OCI-LY3 (cell line): Measurements from ENCODE around the gene CEBPG.

Experiments used
- H2AFZ ChIP-seq: fragments of 200-600, 300-600 bp; shearing (Covaris generic); 2 replicates; pipeline ENCODE4 v1.6.0; 2014; ENCODE audit warnings: antibody characterized with exemption, low read depth, low read length
- H3K27ac ChIP-seq: fragments of 200-600, 300-600 bp; sonication (generic); 2 replicates; pipeline ENCODE4 v1.5.1; 2014; ENCODE audit warnings: mild to moderate bottlenecking, low read length, moderate library complexity, mixed read lengths
- H3K27me3 ChIP-seq: fragments of 200-600, 300-600 bp; sonication (generic); 2 replicates; pipeline ENCODE4 v1.6.1; 2014; ENCODE audit warnings: low read depth, low read length, mixed read lengths
- H3K36me3 ChIP-seq: fragments of 200-600, 300-600 bp; sonication (generic); replicated peaks from 2 replicates; pipeline ENCODE3; 2014; ENCODE audit warnings: low read depth, low read length, mixed read lengths
- H3K4me1 ChIP-seq: fragments of 300-600, 200-600 bp; sonication (generic); 2 replicates; pipeline ENCODE4 v1.6.1; 2014; ENCODE audit warnings: low read length, mixed read lengths
- H3K4me2 ChIP-seq: fragments of 200-600, 300-600 bp; sonication (generic); 2 replicates; pipeline ENCODE4 v1.6.1; 2014; ENCODE audit warnings: low read length, mixed read lengths
- H3K4me3 ChIP-seq: fragments of 300-600, 200-600 bp; sonication (generic); 2 replicates; pipeline ENCODE4 v1.5.1; 2014; ENCODE audit warnings: antibody characterized with exemption, mild to moderate bottlenecking, low read length, moderate library complexity
- H3K79me2 ChIP-seq: fragments of 300-600, 200-600 bp; shearing (Covaris generic); 2 replicates; pipeline ENCODE4 v1.6.1; 2014; ENCODE audit warnings: mild to moderate bottlenecking, low read length, mixed read lengths
- H3K9ac ChIP-seq: fragments of 300-600, 200-600 bp; shearing (Covaris generic); 2 replicates; pipeline ENCODE4 v1.6.0; 2014; ENCODE audit warnings: mild to moderate bottlenecking, low read length, moderate library complexity
- H3K9me3 ChIP-seq: fragments of 200-600, 300-600 bp; shearing (Covaris generic); 2 replicates; pipeline ENCODE4 v1.6.1; 2014; ENCODE audit warnings: low read length, mixed read lengths; ENCODE audit not compliant: insufficient read depth
- H4K20me1 ChIP-seq: fragments of 200-600, 300-600 bp; sonication (generic); 2 replicates; pipeline ENCODE4 v1.6.1; 2016; ENCODE audit warnings: low read length, mixed read lengths; ENCODE audit not compliant: insufficient read depth
- EZH2phosphoT487 ChIP-seq: fragments of 200-600 bp; shearing (Covaris generic); IDR thresholded peaks from 2 replicates; pipeline ENCODE4 v1.6.1; 2018; ENCODE audit warnings: antibody characterized with exemption, mixed run types, low read depth
- TF ChIP-seq, protein P1 (sequence below): fragments of 200-600, 300-600 bp; sonication (generic); IDR thresholded peaks from 2 replicates; pipeline ENCODE4 v1.5.1; 2014; ENCODE audit warnings: antibody characterized with exemption, low read length, low read depth

The CEBPG gene

DNA sequence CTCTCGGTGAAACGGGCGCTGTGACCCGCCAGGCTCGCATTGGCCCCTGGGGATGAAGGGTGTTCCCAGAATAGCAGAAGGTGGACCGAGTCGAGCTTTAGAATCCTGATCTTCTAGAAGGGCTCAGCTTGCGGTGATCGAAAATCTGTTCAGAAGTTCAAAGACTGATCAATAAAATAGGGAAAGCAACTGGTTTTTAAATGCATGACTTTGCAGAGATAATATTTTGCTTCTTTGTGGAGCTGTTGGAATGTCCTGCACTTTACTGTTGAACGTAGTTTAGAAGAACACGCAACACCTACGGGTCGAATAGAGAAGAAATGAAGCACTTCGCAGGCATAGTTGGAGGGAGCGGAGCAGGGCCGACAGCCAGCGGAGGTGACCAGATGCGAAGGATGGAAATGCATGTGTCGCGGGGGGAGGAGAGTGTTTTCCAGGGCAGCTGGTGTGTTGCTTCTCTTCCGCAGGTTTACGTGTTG is 766 bp downstream of the CEBPG start:
- TF ChIP-seq, protein P1, sequence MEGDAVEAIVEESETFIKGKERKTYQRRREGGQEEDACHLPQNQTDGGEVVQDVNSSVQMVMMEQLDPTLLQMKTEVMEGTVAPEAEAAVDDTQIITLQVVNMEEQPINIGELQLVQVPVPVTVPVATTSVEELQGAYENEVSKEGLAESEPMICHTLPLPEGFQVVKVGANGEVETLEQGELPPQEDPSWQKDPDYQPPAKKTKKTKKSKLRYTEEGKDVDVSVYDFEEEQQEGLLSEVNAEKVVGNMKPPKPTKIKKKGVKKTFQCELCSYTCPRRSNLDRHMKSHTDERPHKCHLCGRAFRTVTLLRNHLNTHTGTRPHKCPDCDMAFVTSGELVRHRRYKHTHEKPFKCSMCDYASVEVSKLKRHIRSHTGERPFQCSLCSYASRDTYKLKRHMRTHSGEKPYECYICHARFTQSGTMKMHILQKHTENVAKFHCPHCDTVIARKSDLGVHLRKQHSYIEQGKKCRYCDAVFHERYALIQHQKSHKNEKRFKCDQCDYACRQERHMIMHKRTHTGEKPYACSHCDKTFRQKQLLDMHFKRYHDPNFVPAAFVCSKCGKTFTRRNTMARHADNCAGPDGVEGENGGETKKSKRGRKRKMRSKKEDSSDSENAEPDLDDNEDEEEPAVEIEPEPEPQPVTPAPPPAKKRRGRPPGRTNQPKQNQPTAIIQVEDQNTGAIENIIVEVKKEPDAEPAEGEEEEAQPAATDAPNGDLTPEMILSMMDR, result 0 out of 2 replicates have a peak, but pooled peaks have one; percentile 2
- TF ChIP-seq EZH2phosphoT487, result no peak
- Histone ChIP-seq H3K4me2 (peak overlapping the region; percentile 94), H3K36me3 (peaks cover 25% of the 10 kb centered on the region), H2AFZ (no peak overlapping the region), H3K27ac (peak overlapping the region; percentile 86), H3K79me2 (peaks cover 57% of the 10 kb centered on the region), H3K4me1 (peaks cover 24% of the 10 kb centered on the region), H3K27me3 (no peaks in the 10 kb centered on the region), H3K4me3 (peak overlapping the region; percentile 98), H3K9me3 (no peaks in the 10 kb centered on the region), H4K20me1 (peaks cover 51% of the 10 kb centered on the region), H3K9ac (peak overlapping the region; percentile 96)

DNA sequence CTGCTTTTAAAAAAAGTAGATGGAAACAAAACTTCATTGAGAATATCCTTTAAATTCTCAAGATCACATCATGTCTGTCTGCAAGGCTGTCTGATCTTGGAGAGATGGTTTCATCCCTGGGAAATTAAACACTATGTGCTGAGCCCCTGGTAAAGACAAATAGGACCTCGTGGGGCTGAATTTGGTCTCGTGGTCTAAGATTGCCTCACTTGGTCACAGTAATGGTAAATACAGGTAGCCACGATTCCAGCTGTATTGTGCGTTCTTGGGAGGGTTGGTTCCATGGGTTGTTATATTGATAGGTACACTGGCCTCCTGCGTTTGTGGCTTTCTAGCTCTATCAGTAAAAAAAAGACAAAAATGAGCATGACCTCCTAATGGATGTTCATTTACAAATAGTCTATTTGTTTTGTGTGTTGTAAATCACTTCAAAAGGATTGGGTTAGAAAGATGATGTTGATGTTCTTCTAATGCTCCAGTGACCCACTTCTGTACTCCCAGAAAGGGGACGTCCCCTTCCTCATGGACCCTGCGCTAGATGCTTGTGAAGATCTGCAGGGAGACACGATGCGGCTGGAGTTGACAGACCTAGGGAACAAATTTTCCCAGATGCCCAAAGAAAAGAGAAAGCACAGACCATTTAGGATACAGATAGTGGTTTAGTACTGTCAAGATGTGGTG is 1.8 kb downstream of the CEBPG start:
- H3K4me1 ChIP-seq, result peaks cover 24% of the 10 kb centered on the region
- peaks cover 35% of the 10 kb centered on the region for H3K36me3 ChIP-seq
- peak overlapping the region; percentile 96 for H3K9ac ChIP-seq
- H3K27ac ChIP-seq, result no peak overlapping the region
- TF ChIP-seq EZH2phosphoT487, result no peak
- TF ChIP-seq, protein P1, result no peak
- peak overlapping the region; percentile 94 for H3K4me2 ChIP-seq
- H2AFZ ChIP-seq, result no peak overlapping the region
- no peaks in the 10 kb centered on the region for H3K27me3 ChIP-seq
- H3K4me3 ChIP-seq, result peak overlapping the region; percentile 98
- H3K9me3 ChIP-seq, result no peaks in the 10 kb centered on the region
- peaks cover 62% of the 10 kb centered on the region for H4K20me1 ChIP-seq
- H3K79me2 ChIP-seq, result peaks cover 67% of the 10 kb centered on the region

GRCh38 chr19:33375837-33376159 is 2.3 kb downstream of the CEBPG start:
- Histone ChIP-seq H4K20me1 (peaks cover 67% of the 10 kb centered on the region), H3K4me2 (peak overlapping the region; percentile 94; the same call in 1 of the 2 replicates), H2AFZ (no peak overlapping the region), H3K4me3 (no peak overlapping the region), H3K9ac (no peak overlapping the region), H3K36me3 (peaks cover 40% of the 10 kb centered on the region), H3K4me1 (peaks cover 24% of the 10 kb centered on the region), H3K27ac (no peak overlapping the region), H3K79me2 (peaks cover 72% of the 10 kb centered on the region), H3K9me3 (no peaks in the 10 kb centered on the region), H3K27me3 (no peaks in the 10 kb centered on the region)
- TF ChIP-seq, protein P1, result no peak
- TF ChIP-seq EZH2phosphoT487, result no peak

DNA sequence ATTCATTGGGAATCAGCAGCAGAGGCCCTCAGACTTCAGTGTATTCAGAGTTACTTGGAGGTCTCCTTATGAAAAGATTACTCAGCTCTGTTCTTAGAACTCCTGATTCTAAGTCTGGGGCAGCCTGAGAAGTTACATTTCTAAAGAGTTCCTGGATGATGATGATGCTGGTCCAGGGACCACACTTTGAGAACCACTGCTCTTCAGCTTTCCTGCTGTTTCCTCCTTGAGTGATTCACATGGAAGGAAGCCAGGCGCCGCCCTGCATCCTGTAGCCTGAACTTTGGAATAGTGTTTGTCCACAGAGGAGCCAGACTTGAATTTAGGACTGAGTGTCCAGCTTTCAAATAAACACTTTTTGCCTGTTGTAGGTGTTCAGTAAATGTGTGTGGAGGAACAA is 2.9 kb downstream of the CEBPG start:
- no peak overlapping the region for H3K4me2 ChIP-seq
- H2AFZ ChIP-seq, result no peak overlapping the region
- no peak overlapping the region for H3K27ac ChIP-seq
- H4K20me1 ChIP-seq, result peaks cover 73% of the 10 kb centered on the region
- H3K4me3 ChIP-seq, result no peak overlapping the region
- TF ChIP-seq EZH2phosphoT487, result no peak
- TF ChIP-seq, protein P1, result no peak
- no peak overlapping the region for H3K9ac ChIP-seq
- no peaks in the 10 kb centered on the region for H3K27me3 ChIP-seq
- peaks cover 79% of the 10 kb centered on the region for H3K79me2 ChIP-seq
- peaks cover 46% of the 10 kb centered on the region for H3K36me3 ChIP-seq
- H3K9me3 ChIP-seq, result no peaks in the 10 kb centered on the region
- H3K4me1 ChIP-seq, result peaks cover 24% of the 10 kb centered on the region
